GM19023 (cell line): ENCODE measurements around the gene ATRN.
"Not testable (repeated sequence)": the region's sequence is repeated elsewhere in the genome, so short reads cannot be mapped to it uniquely, and the experiment has no call there.

Source experiments
- ATAC-seq: cut with Tn5 transposase; IDR thresholded peaks from one replicate; pipeline ENCODE4 v1.9.1; 2021; ENCODE audit warnings: mild to moderate bottlenecking, moderate library complexity; ENCODE audit not compliant: unreplicated experiment

Gene ATRN

GRCh38 chr20:3514012-3514642, 43.3 kb downstream of the ATRN start:
- ATAC-seq: no peak

- ATAC-seq: no peak
Measured at GRCh38 chr20:3515379-3516170, 44.8 kb downstream of the ATRN start.

- no peak for ATAC-seq
Measured at GRCh38 chr20:3521852-3522740, 51.3 kb downstream of the ATRN start.

DNA sequence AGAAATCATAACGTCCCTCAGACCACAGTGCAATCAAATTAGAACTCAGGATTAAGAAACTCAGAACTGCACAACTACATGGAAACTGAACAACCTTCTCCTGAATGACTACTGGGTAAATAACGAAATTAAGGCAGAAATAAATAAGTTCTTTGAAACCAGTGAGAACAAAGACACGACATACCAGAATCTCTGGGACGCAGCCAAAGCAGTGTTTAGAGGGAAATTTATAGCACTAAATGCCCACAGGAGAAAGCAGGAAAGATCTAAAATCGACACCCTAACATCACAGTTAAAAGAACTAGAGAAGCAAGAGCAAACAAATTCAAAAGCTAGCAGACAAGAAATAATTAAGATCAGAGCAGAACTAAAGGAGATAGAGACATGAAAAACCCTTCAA, 53.9 kb downstream of the ATRN start:
- ATAC-seq: not testable (repeated sequence)

GRCh38 chr20:3532089-3532615, 61.3 kb downstream of the ATRN start:
- ATAC-seq: no peak

DNA sequence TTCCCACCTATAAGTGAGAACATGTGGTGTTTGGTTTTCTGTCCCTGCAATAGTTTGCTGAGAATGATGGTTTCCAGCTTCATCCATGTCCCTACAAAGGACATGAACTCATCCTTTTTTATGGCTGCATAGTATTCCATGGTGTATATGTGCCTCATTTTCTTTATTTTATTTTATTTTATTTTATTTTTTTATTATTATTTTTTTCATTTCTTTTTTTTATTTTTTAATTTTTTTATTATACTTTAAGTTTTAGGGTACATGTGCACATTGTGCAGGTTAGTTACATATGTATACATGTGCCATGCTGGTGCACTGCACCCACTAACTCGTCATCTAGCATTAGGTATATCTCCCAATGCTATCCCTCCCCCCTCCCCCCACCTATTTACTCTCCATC, 66.9 kb downstream of the ATRN start:
- not testable (repeated sequence) for ATAC-seq

DNA sequence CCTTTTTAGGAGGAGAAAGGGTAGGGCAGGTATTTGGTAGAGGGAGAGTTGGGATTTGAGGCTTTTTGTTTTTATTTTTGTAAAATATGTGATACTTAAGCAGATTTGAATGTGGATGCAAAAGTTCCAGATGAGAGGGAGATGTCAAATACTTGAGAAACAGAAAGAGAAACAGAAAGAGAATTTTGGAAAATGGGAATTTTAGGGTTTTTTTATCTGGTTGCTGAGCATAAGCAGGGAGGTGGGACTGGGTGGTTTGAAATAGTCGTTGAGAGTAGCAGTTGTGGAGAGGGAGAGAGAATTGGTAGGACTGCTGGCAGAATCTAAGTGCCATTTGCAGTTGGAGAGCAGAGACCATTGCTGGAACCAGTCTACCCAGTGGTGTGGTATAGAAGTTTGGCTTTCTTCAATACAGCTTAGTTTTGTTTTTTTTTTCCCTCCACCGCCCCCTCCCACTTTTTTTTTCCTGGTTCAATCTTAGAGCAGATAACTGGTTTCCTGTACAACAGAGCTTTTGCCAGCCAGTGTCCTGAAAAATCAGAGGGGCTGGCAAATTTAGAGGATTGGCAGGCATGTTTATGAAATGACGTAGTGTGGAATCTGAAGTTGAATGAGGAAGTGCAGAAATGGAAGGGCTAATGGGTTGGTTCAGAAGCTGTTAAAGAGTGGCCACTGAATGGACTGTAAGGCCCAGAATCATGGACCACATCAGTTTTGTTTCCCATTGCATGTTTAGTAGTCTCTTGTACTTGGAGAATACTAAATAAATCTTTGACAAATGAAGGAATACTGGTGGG, 68.7 kb downstream of the ATRN start:
- ATAC-seq: no peak

DNA sequence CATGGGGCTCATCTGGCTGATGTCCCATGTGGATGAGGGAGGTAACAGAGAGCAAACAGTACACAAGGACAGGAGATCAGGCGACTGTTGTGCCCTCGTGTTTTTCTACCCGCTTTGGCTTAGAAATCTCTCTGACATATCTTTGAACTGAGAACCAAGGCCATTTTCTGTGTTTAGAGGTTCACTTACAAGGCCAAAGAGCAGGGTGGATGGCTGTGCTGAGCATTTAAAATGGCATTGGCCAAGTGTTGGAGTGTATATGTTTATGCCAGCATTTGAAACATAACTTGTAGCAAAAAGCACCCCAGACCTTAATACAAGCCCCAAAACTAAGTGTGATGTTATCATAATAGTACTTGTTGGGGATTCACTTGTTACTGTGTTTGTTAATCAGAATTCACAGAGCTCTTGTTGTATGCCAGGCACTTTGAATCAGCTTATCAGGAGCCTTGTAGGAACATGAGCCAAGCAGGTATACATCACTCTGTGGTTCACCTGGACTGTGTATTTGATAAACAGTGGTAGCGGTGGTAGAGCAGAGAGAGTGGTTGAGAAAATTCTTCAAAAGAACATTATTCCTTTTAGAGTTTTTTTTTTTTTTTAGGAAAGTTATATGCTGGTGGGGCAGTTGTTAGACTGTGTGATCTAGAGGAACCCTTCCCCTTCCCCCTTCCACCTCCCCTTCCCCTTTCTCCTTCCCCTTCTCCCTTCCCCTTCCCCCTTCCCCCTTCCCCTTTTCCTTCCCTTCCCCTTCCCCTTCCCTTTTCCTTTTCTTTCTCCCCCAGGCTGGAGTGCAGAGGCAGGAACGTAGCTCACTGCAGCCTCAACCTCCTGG, 71.3 kb downstream of the ATRN start:
- no peak for ATAC-seq

GRCh38 chr20:3543901-3544507, 73.2 kb downstream of the ATRN start:
- ATAC-seq: no peak

DNA sequence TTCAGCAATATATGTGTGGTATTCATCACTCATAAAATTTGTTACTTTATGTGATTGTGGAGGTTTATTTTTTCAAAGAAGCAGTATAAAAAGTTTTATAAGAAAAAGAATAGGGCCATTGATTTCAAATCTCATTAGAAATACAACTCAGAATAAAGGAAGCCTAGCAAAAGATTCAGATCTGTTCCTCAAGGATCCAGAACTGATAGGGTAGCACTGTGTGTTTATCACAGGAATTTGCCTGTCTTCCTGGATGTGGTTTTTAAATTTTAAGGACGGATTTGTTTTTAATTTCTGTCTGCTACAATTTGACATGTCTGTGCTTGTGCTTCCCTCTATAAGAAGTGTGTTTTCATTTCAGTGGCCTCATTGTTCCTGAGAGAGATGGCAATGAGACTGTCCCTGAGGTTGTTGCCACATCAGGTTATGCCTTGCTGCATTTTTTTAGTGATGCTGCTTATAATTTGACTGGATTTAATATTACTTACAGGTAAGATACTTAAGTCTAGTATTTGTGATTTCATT, 74.6 kb downstream of the ATRN start:
- no peak for ATAC-seq

GRCh38 chr20:3547906-3548305, 77.1 kb downstream of the ATRN start:
- no peak for ATAC-seq

DNA sequence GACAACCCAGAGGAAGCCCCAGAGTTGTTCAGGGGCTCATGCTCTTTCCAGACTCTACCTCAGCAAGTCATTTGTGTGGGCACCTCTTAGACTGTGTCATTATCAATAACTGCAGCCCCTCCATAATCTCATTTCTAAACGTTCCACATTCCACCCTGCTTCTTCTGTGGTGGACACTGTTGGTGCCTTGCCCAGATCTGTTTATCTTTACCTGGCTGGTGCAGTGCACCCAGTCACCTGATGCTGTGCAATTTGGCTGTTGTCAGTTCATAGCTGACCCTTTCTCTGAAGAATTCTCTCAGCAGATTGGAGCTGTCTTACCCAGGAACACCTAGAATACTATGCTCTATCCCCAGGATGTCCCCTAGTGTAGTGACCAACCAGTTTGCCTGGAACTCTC, 80.0 kb downstream of the ATRN start:
- ATAC-seq: no peak

- no peak for ATAC-seq
Measured at GRCh38 chr20:3551681-3552434, 81.0 kb downstream of the ATRN start.

DNA sequence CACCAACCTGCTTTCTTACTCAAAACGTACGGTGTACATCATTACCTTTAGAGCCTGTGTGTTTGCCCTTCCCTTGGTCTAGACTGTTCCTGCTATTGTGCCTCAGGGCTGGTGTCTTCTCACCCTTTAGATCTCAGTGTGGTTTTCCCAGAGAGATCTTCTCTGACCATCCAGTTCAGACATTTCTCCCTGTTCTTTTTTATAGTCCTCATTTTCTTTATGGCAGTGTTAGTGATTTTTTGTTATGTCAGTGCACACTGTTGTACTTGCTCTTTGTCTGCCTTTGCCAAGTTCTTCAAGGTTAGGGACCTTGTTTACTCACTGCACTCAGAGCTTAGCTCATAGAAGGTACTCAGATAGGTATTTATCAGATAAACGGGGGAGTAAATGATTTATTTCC, 82.8 kb downstream of the ATRN start:
- ATAC-seq: no peak

- no peak for ATAC-seq
Measured at GRCh38 chr20:3557237-3557785, 86.5 kb downstream of the ATRN start.

DNA sequence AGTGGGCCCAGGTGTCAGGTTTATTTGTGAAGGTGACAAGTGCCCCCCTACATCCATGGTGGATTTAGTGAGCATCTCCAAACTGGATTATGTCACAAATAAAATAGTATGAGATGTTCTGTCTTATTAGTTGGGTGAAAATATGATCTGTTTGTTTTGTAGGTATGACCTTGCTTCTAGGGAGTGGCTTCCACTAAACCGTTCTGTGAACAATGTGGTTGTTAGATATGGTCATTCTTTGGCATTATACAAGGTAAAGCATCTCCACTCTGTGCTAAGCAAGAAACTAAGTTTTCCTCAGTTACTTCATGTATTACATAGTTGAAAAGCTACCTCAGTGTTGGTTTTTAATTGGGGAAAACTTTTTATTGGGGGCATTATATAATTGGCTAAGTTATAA, 88.4 kb downstream of the ATRN start:
- no peak for ATAC-seq

GRCh38 chr20:3559637-3560036, 88.8 kb downstream of the ATRN start:
- no peak for ATAC-seq

GRCh38 chr20:3560162-3560561, 89.3 kb downstream of the ATRN start:
- no peak for ATAC-seq
